ENCODE measurements around the gene HMGA1. TPM values are rescaled to one million over a fixed set of nuclear protein-coding genes. Genes with fewer than 3 reads are reported as not detected.

HMGA1 gene
- total and polyA plus RNA-seq, 2 experiments from 2014 or later, result 1,411 to 2,052 TPM

DNA sequence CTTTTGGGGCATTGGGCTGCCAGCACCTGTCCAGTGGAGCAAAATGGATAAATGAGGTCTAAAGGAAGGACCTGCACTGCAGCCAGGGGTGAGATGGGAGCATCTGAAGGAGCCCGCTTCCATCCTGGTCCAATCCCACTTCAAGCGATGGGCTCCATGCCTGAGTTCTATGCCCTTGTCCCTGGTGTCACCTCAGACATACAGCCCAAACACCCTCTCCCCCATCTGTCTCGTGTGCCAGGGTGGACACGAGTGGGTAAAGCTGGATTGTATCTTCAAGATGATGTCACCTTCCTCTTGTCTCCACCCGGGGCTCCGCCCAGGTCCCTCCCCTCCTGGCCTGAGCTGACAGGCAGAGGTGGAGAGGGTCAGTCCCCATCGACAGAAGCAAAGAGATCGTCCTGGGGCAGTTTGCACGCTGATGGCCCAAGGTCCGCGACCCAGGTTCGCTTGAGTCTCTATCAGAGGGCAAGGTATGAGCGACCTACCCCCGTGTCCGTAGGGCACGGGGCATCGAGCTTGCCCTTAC, 11.6 kb downstream of the HMGA1 start (continued):
- TF ChIP-seq JUNB (IDR thresholded peaks at IDR 0.05; ENCODE audit: unreplicated experiment) (no peak), EZH2phosphoT487 (IDR thresholded peaks at IDR 0.05; ENCODE audit: unreplicated experiment) (no peak)

DNA sequence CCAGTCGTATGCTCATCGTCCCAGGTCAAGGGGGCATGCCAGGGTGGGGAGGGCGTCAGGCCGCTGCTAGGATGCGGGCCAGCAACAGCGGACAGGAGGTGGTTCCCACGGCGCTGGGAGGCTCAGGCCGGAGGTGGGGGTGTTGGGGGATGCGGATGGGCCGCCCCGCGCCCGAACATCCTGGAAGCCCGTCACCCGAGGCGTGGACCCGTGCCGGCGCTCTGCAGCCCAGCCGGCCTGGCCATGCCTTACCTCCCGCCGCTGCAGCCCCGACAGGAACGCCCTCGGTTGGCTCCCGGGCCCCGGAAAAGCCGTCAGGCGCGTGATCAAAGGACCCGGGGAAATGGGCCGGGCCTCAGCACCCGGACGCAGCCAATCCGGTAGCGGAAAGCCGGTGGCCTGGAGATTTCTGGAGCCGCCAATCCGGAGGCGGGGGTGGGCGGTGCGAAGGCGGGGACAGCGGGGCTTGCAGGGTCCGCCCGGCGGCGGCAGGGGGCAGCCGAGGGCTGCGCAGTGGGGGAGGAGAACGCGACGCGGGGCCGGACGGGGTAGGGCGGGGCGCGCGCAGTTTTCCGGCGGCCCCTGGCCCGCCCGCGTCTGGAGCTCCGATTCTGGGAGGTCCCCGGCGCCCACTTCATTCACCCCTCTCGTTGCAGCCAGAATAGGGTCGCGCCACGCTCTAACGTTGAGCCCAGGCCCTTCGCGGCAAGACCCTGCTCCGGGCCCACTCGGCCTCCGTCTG, 12.2 kb downstream of the HMGA1 start, which contains the start of gene SMIM29:
Gene SMIM29 (minus strand): TSS at position 280 of the 742 bp plus-strand sequence. CDS start 1,215 bp downstream, outside the sequence.
- DNase-seq (ENCODE audit: low spot score) (peak; percentile 98), ATAC-seq (peak; percentile 60)
- Mint-ChIP-seq H3K36me3 (ENCODE audit: low read depth) (peaks cover 25% of the 10 kb centered on the region), H3K27me3 (ENCODE audit: insufficient read depth, low read depth, poor library complexity) (peaks cover 53% of the 10 kb centered on the region), H3K27ac (0 out of 2 replicates have a peak within 1 kb of the TSS, but pooled peaks have one; percentile 11), H3K9me3 (peaks cover 2% of the 10 kb centered on the region; the same call in 2 of the 3 replicates), H3K4me3 (peak within 1 kb of the TSS; percentile 88), H3K4me1 (peaks cover 27% of the 10 kb centered on the region)
- no peaks in the 10 kb centered on the region for H3K27me3 ChIP-seq (ENCODE audit: insufficient read depth)
- H2AFZ ChIP-seq, result peak within 1 kb of the TSS; percentile 93
- no peaks in the 10 kb centered on the region; the same call in 1 of the 2 replicates for H4K20me1 ChIP-seq (replicated peaks; ENCODE audit: insufficient read depth)
- no peaks in the 10 kb centered on the region for H3K79me2 ChIP-seq (replicated peaks; ENCODE audit: insufficient read depth)
- no peak within 1 kb of the TSS for H3K27ac ChIP-seq (ENCODE audit: low read depth)
- H3K4me1 ChIP-seq (ENCODE audit: insufficient read depth), result peaks cover 11% of the 10 kb centered on the region; the same call in 1 of the 2 replicates
- H3K4me3 ChIP-seq, result peak within 1 kb of the TSS; percentile 90
- peaks cover 25% of the 10 kb centered on the region for H3F3A ChIP-seq (replicated peaks; ENCODE audit: low read depth)
- H3K36me3 ChIP-seq (ENCODE audit: insufficient read depth), result no peaks in the 10 kb centered on the region
- H3K4me2 ChIP-seq, result peak within 1 kb of the TSS; percentile 96
- no peaks in the 10 kb centered on the region for H3K9me2 ChIP-seq (ENCODE audit: insufficient read depth)
- TF ChIP-seq, protein P1, sequence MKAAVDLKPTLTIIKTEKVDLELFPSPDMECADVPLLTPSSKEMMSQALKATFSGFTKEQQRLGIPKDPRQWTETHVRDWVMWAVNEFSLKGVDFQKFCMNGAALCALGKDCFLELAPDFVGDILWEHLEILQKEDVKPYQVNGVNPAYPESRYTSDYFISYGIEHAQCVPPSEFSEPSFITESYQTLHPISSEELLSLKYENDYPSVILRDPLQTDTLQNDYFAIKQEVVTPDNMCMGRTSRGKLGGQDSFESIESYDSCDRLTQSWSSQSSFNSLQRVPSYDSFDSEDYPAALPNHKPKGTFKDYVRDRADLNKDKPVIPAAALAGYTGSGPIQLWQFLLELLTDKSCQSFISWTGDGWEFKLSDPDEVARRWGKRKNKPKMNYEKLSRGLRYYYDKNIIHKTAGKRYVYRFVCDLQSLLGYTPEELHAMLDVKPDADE (IDR thresholded peaks at IDR 0.05), result no peak
- TF ChIP-seq CREB1 (CRISPR knock-in tag; IDR thresholded peaks at IDR 0.05; ENCODE audit: low read depth), result peak; percentile 60
- TF ChIP-seq POLR2AphosphoS5 (IDR thresholded peaks at IDR 0.05; ENCODE audit: low read depth), result peak; percentile 68
- TF ChIP-seq, protein P2, sequence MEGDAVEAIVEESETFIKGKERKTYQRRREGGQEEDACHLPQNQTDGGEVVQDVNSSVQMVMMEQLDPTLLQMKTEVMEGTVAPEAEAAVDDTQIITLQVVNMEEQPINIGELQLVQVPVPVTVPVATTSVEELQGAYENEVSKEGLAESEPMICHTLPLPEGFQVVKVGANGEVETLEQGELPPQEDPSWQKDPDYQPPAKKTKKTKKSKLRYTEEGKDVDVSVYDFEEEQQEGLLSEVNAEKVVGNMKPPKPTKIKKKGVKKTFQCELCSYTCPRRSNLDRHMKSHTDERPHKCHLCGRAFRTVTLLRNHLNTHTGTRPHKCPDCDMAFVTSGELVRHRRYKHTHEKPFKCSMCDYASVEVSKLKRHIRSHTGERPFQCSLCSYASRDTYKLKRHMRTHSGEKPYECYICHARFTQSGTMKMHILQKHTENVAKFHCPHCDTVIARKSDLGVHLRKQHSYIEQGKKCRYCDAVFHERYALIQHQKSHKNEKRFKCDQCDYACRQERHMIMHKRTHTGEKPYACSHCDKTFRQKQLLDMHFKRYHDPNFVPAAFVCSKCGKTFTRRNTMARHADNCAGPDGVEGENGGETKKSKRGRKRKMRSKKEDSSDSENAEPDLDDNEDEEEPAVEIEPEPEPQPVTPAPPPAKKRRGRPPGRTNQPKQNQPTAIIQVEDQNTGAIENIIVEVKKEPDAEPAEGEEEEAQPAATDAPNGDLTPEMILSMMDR (conservative IDR thresholded peaks at IDR 0.05; ENCODE audit: low read depth in 2 of 2), result peak; percentile 58 to 84

DNA sequence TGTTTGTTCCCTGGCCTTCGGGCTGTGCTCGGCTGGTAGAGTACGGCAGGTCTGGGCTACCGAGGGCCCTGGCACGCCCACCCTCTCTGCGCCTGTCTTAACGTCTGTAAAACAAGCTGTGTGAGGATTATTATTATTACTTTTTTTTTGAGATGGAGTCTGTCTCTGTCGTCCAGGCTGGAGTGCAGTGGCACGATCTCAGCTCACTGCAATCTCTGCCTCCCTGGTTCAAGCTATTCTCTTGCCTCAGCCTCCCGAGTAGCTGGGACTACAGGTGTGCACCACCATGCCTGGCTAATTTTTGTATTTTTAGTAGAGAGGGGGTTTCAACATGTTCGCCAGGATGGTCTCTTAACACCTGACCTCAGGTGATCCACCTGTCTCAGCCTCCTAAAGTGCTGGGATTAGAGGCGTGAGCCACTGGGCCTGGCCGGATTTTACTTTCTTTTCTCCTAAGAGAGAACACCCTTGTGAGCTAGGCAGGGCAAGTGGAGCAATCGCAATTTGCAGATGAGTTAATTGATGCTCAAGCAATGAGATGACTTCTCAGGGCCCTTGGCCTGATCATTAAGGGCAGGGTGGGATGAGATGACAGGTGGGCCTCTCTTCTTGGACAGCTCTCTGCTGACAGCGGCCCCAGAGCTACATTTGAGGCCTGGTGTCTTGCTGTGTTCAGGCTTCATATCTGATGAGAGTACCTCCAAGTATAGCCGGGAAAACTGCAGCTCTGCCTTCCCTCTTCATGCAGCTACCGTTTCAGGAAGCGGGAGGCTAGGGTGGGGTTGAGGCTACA, 13.0 kb downstream of the HMGA1 start:
- Histone ChIP-seq H4K20me1 (replicated peaks; ENCODE audit: insufficient read depth) (no peaks in the 10 kb centered on the region), H3K36me3 (ENCODE audit: insufficient read depth) (no peaks in the 10 kb centered on the region), H3K9me2 (ENCODE audit: insufficient read depth) (no peaks in the 10 kb centered on the region), H3K4me1 (ENCODE audit: insufficient read depth) (peaks cover 7% of the 10 kb centered on the region; the same call in 1 of the 2 replicates), H3F3A (replicated peaks; ENCODE audit: low read depth) (peaks cover 17% of the 10 kb centered on the region), H2AFZ (peak overlapping the region; percentile 93; the same call in 1 of the 2 replicates), H3K4me2 (peak overlapping the region; percentile 88), H3K27me3 (ENCODE audit: insufficient read depth) (no peaks in the 10 kb centered on the region), H3K4me3 (peak overlapping the region; percentile 90), H3K27ac (ENCODE audit: low read depth) (no peak overlapping the region), H3K79me2 (replicated peaks; ENCODE audit: insufficient read depth) (no peaks in the 10 kb centered on the region)
- peaks cover 17% of the 10 kb centered on the region for H3K36me3 Mint-ChIP-seq (ENCODE audit: low read depth)
- H3K27ac Mint-ChIP-seq, result no peak overlapping the region
- ATAC-seq (peak; percentile 12), DNase-seq (ENCODE audit: low spot score) (no peak)
- peaks cover 2% of the 10 kb centered on the region; the same call in 2 of the 3 replicates for H3K9me3 Mint-ChIP-seq
- H3K4me1 Mint-ChIP-seq, result peaks cover 20% of the 10 kb centered on the region
- peak overlapping the region; percentile 88 for H3K4me3 Mint-ChIP-seq
- H3K27me3 Mint-ChIP-seq (ENCODE audit: insufficient read depth, low read depth, poor library complexity), result peaks cover 47% of the 10 kb centered on the region
- TF ChIP-seq EZH2 (IDR thresholded peaks at IDR 0.05; ENCODE audit: low read depth, unreplicated experiment) (no peak), EZH2phosphoT487 (IDR thresholded peaks at IDR 0.05; ENCODE audit: unreplicated experiment) (no peak)
